Nephron (organoid): Measurements from ENCODE around the gene ACSF3.

Source experiments
- H3K27ac Mint-ChIP-seq, 3 experiments: 2 replicates each; pipeline ENCODE4 v1.8.0; 2020; ENCODE audit warnings: mixed read lengths in 3 of 3, mild to moderate bottlenecking in 2 of 3, moderate library complexity in 1 of 3
- H3K27me3 Mint-ChIP-seq: 2 replicates; pipeline ENCODE4 v1.8.0; 2021; ENCODE audit warnings: low read depth, mild to moderate bottlenecking, moderate library complexity, mixed read lengths
- H3K36me3 Mint-ChIP-seq: 2 replicates; pipeline ENCODE4 v1.8.0; 2020; ENCODE audit warnings: low read depth, mixed read lengths
- H3K4me1 Mint-ChIP-seq: 2 replicates; pipeline ENCODE4 v1.8.0; 2020; ENCODE audit warnings: mixed read lengths
- H3K4me3 Mint-ChIP-seq, 3 experiments: 2 replicates each; pipeline ENCODE4 v1.8.0; 2020; ENCODE audit warnings: mild to moderate bottlenecking in 3 of 3, mixed read lengths in 3 of 3, moderate library complexity in 2 of 3
- H3K9me3 Mint-ChIP-seq: 2 replicates; pipeline ENCODE4 v1.8.0; 2020; ENCODE audit warnings: mixed read lengths
- TF ChIP-seq, protein P1 (sequence below), 3 experiments: fragments of 200-600 bp; sonication (generic); IDR thresholded peaks; one replicate each; pipeline ENCODE4 v1.5.0; 2021; ENCODE audit warnings: antibody characterized with exemption in 3 of 3; ENCODE audit not compliant: unreplicated experiment in 3 of 3

The ACSF3 gene

GRCh38 chr16:89097392-89097772, 3.7 kb downstream of the ACSF3 start:
- Mint-ChIP-seq H3K4me3 (peak overlapping the region in 2 of 3 experiments; percentile 12 to 45), H3K9me3 (no peaks in the 10 kb centered on the region), H3K36me3 (peaks cover 5% of the 10 kb centered on the region), H3K4me1 (peaks cover 38% of the 10 kb centered on the region), H3K27ac (no peak overlapping the region), H3K27me3 (peaks cover 1% of the 10 kb centered on the region)
- TF ChIP-seq, protein P1, sequence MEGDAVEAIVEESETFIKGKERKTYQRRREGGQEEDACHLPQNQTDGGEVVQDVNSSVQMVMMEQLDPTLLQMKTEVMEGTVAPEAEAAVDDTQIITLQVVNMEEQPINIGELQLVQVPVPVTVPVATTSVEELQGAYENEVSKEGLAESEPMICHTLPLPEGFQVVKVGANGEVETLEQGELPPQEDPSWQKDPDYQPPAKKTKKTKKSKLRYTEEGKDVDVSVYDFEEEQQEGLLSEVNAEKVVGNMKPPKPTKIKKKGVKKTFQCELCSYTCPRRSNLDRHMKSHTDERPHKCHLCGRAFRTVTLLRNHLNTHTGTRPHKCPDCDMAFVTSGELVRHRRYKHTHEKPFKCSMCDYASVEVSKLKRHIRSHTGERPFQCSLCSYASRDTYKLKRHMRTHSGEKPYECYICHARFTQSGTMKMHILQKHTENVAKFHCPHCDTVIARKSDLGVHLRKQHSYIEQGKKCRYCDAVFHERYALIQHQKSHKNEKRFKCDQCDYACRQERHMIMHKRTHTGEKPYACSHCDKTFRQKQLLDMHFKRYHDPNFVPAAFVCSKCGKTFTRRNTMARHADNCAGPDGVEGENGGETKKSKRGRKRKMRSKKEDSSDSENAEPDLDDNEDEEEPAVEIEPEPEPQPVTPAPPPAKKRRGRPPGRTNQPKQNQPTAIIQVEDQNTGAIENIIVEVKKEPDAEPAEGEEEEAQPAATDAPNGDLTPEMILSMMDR (IDR thresholded peaks at IDR 0.05; ENCODE audit: unreplicated experiment in 3 of 3), result no peak

DNA sequence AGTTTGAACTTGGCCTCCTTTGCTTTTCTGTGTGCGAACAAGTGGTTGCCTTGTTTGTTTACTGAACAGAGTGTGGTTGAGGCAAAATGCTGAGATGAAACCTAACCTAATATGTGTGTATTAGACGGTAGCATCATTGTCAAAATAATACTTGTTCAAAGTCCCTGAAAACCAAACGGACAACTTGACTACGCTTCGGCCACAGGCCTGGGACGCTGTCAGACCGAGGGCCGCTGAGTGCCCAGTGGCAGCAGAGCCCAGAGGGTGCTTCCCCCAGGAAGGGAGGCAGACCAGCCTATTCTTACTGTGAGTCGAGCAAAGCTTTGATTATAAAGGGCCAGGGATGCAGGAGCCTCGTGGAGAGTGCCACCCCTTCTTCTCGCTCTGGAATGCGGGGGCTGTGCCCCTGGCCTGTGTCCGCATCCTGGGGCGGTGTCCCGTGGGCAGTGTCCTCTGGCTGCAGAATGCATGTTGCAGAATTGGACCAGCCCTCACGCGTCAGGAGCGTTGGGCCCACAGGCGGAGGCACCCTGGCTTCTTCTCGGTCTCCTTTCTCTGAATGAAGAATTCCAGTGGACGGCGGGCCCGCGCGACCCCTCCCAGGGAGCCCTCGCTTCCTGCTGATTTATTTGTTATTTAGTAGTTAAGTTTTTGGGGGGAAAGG, 5.2 kb downstream of the ACSF3 start:
- no peaks in the 10 kb centered on the region for H3K9me3 Mint-ChIP-seq
- H3K36me3 Mint-ChIP-seq, result peaks cover 13% of the 10 kb centered on the region
- peaks cover 38% of the 10 kb centered on the region for H3K4me1 Mint-ChIP-seq
- H3K4me3 Mint-ChIP-seq, result no peak overlapping the region
- TF ChIP-seq, protein P1 (IDR thresholded peaks at IDR 0.05; ENCODE audit: unreplicated experiment in 3 of 3), result no peak
- H3K27me3 Mint-ChIP-seq, result no peaks in the 10 kb centered on the region
- no peak overlapping the region for H3K27ac Mint-ChIP-seq

DNA sequence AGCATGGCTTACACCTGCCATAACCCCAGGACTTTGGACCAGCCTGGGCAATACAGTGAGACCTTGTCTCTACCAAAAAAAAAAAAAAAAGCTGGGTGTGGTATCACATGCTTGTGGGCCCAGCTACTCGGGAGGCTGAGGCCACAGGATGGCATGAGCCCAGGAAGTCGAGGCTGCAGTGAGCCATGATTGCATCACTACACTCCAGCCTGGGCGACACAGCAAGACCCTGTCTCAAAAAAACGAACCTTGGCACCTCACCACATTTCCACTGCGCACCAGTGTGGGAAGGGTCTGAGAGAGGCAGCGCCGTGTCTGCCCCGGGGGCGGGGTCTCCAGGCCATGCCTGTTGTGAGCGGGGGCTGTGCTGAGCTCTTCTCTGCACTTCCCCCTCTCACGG, 6.3 kb downstream of the ACSF3 start:
- H3K9me3 Mint-ChIP-seq, result no peaks in the 10 kb centered on the region
- no peak overlapping the region for H3K27ac Mint-ChIP-seq
- TF ChIP-seq, protein P1 (IDR thresholded peaks at IDR 0.05; ENCODE audit: unreplicated experiment in 3 of 3), result no peak
- no peak overlapping the region for H3K4me3 Mint-ChIP-seq
- peaks cover 30% of the 10 kb centered on the region for H3K4me1 Mint-ChIP-seq
- H3K27me3 Mint-ChIP-seq, result no peaks in the 10 kb centered on the region
- H3K36me3 Mint-ChIP-seq, result peaks cover 13% of the 10 kb centered on the region

DNA sequence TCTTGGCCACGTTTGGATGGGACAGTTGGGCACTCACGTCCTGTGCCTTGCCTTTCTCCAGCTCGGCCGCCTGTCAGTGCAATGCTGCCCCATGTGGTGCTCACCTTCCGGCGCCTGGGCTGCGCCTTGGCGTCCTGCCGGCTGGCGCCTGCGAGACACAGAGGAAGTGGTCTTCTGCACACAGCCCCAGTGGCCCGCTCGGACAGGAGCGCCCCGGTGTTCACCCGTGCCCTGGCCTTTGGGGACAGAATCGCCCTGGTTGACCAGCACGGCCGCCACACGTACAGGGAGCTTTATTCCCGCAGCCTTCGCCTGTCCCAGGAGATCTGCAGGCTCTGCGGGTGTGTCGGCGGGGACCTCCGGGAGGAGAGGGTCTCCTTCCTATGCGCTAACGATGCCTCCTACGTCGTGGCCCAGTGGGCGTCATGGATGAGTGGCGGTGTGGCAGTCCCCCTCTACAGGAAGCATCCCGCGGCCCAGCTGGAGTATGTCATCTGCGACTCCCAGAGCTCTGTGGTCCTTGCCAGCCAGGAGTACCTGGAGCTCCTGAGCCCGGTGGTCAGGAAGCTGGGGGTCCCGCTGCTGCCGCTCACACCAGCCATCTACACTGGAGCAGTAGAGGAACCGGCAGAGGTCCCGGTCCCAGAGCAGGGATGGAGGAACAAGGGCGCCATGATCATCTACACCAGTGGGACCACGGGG, 7.1 kb downstream of the ACSF3 start:
- TF ChIP-seq, protein P1 (IDR thresholded peaks at IDR 0.05; ENCODE audit: unreplicated experiment in 3 of 3), result no peak
- no peaks in the 10 kb centered on the region for H3K9me3 Mint-ChIP-seq

GRCh38 chr16:89101303-89102040, 7.8 kb downstream of the ACSF3 start:
- H3K4me1 Mint-ChIP-seq, result peaks cover 18% of the 10 kb centered on the region
- TF ChIP-seq, protein P1 (IDR thresholded peaks at IDR 0.05; ENCODE audit: unreplicated experiment in 3 of 3), result no peak
- no peaks in the 10 kb centered on the region for H3K27me3 Mint-ChIP-seq
- peaks cover 17% of the 10 kb centered on the region for H3K36me3 Mint-ChIP-seq
- H3K9me3 Mint-ChIP-seq, result no peaks in the 10 kb centered on the region
- H3K4me3 Mint-ChIP-seq, result no peak overlapping the region
- H3K27ac Mint-ChIP-seq, result no peak overlapping the region

More for the DNA sequence above, 7.1 kb downstream of the ACSF3 start:
- Mint-ChIP-seq H3K36me3 (peaks cover 16% of the 10 kb centered on the region), H3K27me3 (no peaks in the 10 kb centered on the region), H3K4me3 (no peak overlapping the region), H3K27ac (no peak overlapping the region), H3K4me1 (peaks cover 24% of the 10 kb centered on the region)
